Amniotic stem cell (primary cell): ENCODE data around the gene RAD1.

Source experiments
- DNase-seq: peaks from one replicate; lab custom pipeline; 2025; lab: John Stamatoyannopoulos, UW

The RAD1 gene

DNA sequence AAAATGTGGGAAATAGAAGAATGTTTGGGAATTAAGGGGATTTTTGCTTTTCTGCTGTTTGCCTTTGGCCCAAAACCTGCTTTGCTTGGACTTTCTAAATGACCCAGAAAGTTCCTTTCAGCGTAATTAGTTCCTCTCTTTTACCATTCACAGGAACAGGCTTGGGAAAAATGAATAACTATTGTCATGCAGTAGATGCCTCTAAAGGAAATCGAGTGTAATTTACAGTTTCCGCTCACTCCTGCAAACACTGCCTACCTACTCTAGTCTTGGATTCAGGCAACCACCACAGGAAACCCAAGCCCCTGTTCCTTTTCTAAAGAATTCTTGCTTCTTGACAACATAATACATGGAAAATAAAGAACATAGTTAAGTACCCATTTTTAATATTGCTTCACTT, 51.4 kb downstream of the RAD1 start:
- DNase-seq = no peak

DNA sequence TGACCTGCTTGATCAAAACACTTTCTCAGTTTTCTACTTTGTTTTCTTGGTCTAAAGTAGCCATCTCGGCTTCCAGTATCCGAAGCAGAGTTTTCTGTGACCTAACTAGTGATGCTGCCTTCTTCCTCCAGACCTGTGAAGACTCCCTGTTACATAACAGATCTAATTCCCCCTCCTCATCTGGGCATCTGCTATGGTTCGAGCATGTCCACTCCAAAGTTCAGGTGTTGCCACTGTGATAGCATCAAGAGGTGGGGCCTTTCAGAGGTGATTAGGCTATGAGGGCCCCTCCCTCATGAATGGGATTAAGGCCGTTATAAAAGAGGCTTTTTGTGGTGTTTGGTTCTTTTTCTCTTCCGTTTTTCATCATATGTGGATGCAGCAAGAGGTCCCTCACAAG, 56.1 kb downstream of the RAD1 start:
- DNase-seq = no peak

DNA sequence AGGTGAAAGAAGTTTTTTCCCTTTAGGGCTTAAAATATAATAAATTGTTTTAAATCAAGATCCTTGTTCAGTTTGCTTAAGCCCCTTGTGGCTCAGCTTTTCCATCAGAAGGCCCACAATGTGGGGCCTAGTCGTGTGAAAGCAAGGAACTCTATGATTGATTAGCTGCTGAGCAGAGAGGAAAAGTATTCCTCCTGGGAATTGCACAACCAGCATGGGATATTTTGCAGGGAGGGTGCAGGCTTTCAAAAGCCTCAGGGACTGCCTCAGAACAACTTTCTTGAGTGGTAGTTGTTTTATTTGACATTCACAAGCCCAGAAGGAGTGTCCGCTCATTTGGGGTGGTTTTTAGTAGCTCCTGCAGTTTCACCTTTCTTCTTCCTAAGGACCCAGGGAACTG, 56.5 kb downstream of the RAD1 start:
- no peak for DNase-seq

DNA sequence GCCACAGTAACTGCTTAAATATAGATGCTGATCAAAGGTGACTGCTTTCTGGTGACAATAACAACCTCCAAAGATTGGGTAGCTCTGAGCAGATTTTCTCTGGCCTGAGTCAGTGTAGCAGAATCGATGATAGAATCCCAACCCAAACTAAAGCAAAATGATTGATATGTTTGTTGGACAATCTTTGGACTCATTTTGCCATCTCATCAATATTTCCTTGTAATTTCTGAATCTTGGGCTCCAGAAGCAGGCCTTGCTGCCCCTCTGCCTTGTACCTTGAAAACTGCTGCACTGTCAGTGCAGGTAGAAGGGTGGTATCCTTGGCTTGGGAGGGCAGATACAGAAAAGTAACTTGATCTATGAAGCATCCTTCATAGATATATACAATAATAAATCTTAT, 57.4 kb downstream of the RAD1 start:
- DNase-seq = no peak

DNA sequence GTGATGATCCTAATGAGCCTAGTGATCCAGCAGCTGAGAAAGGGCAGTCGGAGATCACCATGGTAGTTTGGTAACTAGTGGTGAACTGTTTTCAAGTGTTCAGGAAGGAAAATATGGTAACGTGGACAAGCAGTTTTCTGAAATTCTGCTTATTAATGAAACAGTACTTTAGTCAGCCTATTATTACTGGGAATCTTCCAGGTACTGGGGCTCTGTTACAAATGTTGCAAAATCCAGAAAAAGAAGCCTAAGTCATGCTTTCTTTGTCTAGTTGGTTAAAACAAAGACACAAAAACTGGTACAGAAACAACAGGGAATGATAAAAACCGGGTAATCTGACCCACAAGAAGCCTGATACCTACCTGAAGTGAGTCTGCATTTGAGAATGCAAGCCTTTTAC, 58.1 kb downstream of the RAD1 start:
- DNase-seq = no peak
